Heart right ventricle (tissue), 16 donors: ENCODE measurements around the gene SYTL4. TPM values are rescaled to one million over a fixed set of nuclear protein-coding genes. Genes with fewer than 3 reads are reported as not detected.

Experiments used
- ATAC-seq, 8 donors: fragments of 200-7000 bp; cut with Tn5 transposase; one replicate each; pipeline ENCODE4 v1.9.1; 2020; ENCODE audit warnings: mild to moderate bottlenecking in 8 of 8, moderate library complexity in 8 of 8, moderate number of reproducible peaks in 1 of 8
- DNase-seq, 2 donors: peaks; one replicate each; pipeline ENCODE4 v3.0.0-alpha.2; 2020
- H3K27ac ChIP-seq, 10 donors: fragments of 200-600 bp; sonication (generic) in 2 of 10; one replicate each; pipeline versions ENCODE4 v1.5.0 to v1.8.0; 2020 to 2022; ENCODE audit warnings: mild to moderate bottlenecking in 3 of 10
- H3K27me3 ChIP-seq, 7 donors: fragments of 200-600 bp; one replicate each; pipeline ENCODE4 v1.8.0; 2021 to 2022; ENCODE audit warnings: mild to moderate bottlenecking in 2 of 7
- H3K36me3 ChIP-seq, 9 donors: fragments of 200-600 bp; sonication (generic) in 1 of 9; one replicate each; pipeline versions ENCODE4 v1.5.0 to v1.8.0; 2020 to 2022; ENCODE audit warnings: mild to moderate bottlenecking in 2 of 9
- H3K4me1 ChIP-seq, 9 donors: fragments of 200-600 bp; sonication (generic) in 1 of 9; one replicate each; pipeline versions ENCODE4 v1.5.0 to v1.8.0; 2020 to 2022; ENCODE audit warnings: mild to moderate bottlenecking in 4 of 9
- H3K4me3 ChIP-seq, 10 donors: fragments of 200-600 bp; sonication (generic) in 2 of 10; one replicate each; pipeline versions ENCODE4 v1.5.0 to v1.8.0; 2020 to 2022; ENCODE audit warnings: mild to moderate bottlenecking in 7 of 10, moderate library complexity in 2 of 10
- H3K9me3 ChIP-seq, 11 donors: fragments of 200-600 bp in 10 of 11; sonication (generic) in 2 of 11; one replicate each; pipeline versions ENCODE4 v1.5.0 to v1.8.0; 2013 to 2022; ENCODE audit warnings: mild to moderate bottlenecking in 2 of 11, control low read depth in 1 of 11, moderate library complexity in 1 of 11
- WGBS, 2 donors: extraction: QIAGEN DNeasy Blood & Tissue Kit; methylation state at CpG; one replicate each; pipeline ENCODE4 v1.1.7; 2013; ENCODE audit warnings: inconsistent platforms in 1 of 2; 5-methylcytosine and 5-hydroxymethylcytosine counted together
- intact Hi-C, 10 donors: fragments of 100-400 bp; cut with DNase I; formaldehyde crosslinking; loops; one replicate each; pipeline versions ENCODE4 v1.11.1 to v1.14.2; 2022
- polyA plus RNA-seq, 2 donors: library from polyadenylated mRNA; stranded (reverse); fragments of 200-250 nt; gene quantifications; one replicate each; pipeline ENCODE4 v1.2.3, GENCODE V29; 2013
- total RNA-seq, 10 donors: library from RNA; stranded (reverse); fragmentation: NEBNext Ultra II Directional in 3 of 10; extraction: Animal tissue kit (Norgen Biotek cat#: 25700) in 3 of 10; gene quantifications; one replicate each; pipeline versions ENCODE4 v1.2.1 to v1.2.4, GENCODE V29; 2021 to 2023
- TF ChIP-seq, protein P1 (sequence below), 9 donors: fragments of 200-600 bp; sonication (generic) in 2 of 9; IDR thresholded peaks; one replicate each; pipeline versions ENCODE4 v1.5.0 to v1.8.0; 2021 to 2022; ENCODE audit warnings: antibody characterized with exemption in 9 of 9, mild to moderate bottlenecking in 5 of 9, moderate library complexity in 1 of 9
- donor health status: Arrhythmogenic right ventricular cardiomyopathy.
- donor health status: ischemic (EF 13 %, LVEDD 7.1; RV severe dilation, severe dysfunction).
- donor health status: healthy with polysubstance abuse.
- donor health status: DM: no; HTN: yes; CAD: no.
- donor health status: DM: no; HTN: no; CAD: no.
- donor health status: ischemic (EF 25% LVEDD 6.9; RV normal size, moderate dysfunction).
- donor health status: ischemic (EF 25% LVEDD 5.7; RV mildly dilated, moderate dysfunction).
- donor health status: healthy.
- donor health status: DM: yes; HTN: yes; CAD: no.
- donor health status: Ischemic cardiomyopathy.
- donor health status: ischemic (EF 35%, LVEDD 5.7; RV mildly dilated, moderate dysfunction).
- donor health status: nonischemic (EF 11% LVEDD 7.7; RV severe dilation, severe dysfunction).
- donor health status: DM: yes; HTN: yes; CAD: no.
- donor health status: PGD.
- donor health status: ischemic (EF 29% LVEDD 5.4; RV normal size, mild dysfunction).
- donor health status: nonischemic (EF 23%, LVEDD 6.1; RV moderate dilation, normal function).

The SYTL4 gene
- total and polyA plus RNA-seq, 12 donors, result 0.95 to 4.0 (median 2.2) TPM

- intact Hi-C loops, result no loop called here
- no peaks in the 10 kb centered on the region for H3K36me3 ChIP-seq
- peaks cover 0 to 33% (median 6%) of the 10 kb centered on the region in 9 donors for H3K4me1 ChIP-seq
- peaks cover 0 to 34% (median 0%) of the 10 kb centered on the region in 7 donors for H3K27me3 ChIP-seq
- H3K27ac ChIP-seq, result peak overlapping the region; percentile 69 to 91 (median 78)
- TF ChIP-seq, protein P1, sequence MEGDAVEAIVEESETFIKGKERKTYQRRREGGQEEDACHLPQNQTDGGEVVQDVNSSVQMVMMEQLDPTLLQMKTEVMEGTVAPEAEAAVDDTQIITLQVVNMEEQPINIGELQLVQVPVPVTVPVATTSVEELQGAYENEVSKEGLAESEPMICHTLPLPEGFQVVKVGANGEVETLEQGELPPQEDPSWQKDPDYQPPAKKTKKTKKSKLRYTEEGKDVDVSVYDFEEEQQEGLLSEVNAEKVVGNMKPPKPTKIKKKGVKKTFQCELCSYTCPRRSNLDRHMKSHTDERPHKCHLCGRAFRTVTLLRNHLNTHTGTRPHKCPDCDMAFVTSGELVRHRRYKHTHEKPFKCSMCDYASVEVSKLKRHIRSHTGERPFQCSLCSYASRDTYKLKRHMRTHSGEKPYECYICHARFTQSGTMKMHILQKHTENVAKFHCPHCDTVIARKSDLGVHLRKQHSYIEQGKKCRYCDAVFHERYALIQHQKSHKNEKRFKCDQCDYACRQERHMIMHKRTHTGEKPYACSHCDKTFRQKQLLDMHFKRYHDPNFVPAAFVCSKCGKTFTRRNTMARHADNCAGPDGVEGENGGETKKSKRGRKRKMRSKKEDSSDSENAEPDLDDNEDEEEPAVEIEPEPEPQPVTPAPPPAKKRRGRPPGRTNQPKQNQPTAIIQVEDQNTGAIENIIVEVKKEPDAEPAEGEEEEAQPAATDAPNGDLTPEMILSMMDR (IDR thresholded peaks at IDR 0.05), result no peak
- no peak overlapping the region for H3K4me3 ChIP-seq
- ATAC-seq, result peak; percentile 78 to 94 (median 84)
- no peaks in the 10 kb centered on the region for H3K9me3 ChIP-seq
- 29 to 42% methylated on average over 12 of the region's 12 CpGs for WGBS, 2 donors
- peak; percentile 38 to 48 for DNase-seq
These were observed 82.2 kb downstream of the SYTL4 start for GRCh38 chrX:100649550-100650356.

- intact Hi-C loops, result no loop called here
- peaks cover 0 to 43% (median 0%) of the 10 kb centered on the region in 7 donors for H3K27me3 ChIP-seq
- DNase-seq, result peak in 1 of 2 donors; percentile 21
- peak overlapping the region; percentile 22 to 91 (median 78) for H3K27ac ChIP-seq
- H3K36me3 ChIP-seq, result no peaks in the 10 kb centered on the region
- no peak overlapping the region for H3K4me3 ChIP-seq
- H3K9me3 ChIP-seq, result no peaks in the 10 kb centered on the region
- peak; percentile 39 to 71 (median 62) for ATAC-seq
- H3K4me1 ChIP-seq, result peaks cover 0 to 33% (median 6%) of the 10 kb centered on the region in 9 donors
- WGBS, 2 donors, result 64 to 68% methylated on average over 8 of the region's 8 CpGs
- TF ChIP-seq, protein P1 (IDR thresholded peaks at IDR 0.05), result no peak
These were observed 83.2 kb downstream of the SYTL4 start for GRCh38 chrX:100648458-100649417.

DNA sequence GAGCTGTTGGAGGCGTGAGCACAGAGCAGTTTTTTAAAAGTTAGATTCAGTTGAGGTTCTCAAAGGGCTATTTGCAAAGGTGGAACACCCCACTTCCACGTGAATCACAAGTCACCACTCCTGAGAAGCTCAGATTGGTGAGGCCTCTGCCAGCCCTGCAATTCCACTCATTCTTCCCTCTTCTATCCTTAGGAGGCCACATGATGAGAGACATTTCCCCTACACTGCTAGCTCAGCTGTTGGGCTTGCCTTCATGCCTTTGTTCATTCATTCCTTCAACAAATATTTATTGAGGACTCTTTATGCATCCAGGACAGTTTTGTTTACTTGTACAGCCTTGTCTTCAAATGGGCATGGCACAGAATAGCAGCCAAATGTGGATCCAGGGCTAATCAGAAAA lies 84.2 kb downstream of the SYTL4 start:
- no peak for ATAC-seq
- Histone ChIP-seq H3K4me1 (peaks cover 0 to 33% (median 6%) of the 10 kb centered on the region in 9 donors), H3K9me3 (no peaks in the 10 kb centered on the region), H3K4me3 (no peak overlapping the region), H3K36me3 (no peaks in the 10 kb centered on the region), H3K27ac (peak overlapping the region in 9 of 10 donors; percentile 40 to 88 (median 77)), H3K27me3 (peaks cover 0 to 51% (median 0%) of the 10 kb centered on the region in 7 donors)
- TF ChIP-seq, protein P1 (IDR thresholded peaks at IDR 0.05), result no peak
- intact Hi-C loops, result no loop called here
- 90 to 93% methylated on average over 2 of the region's 2 CpGs for WGBS, 2 donors
- DNase-seq, result no peak

DNA sequence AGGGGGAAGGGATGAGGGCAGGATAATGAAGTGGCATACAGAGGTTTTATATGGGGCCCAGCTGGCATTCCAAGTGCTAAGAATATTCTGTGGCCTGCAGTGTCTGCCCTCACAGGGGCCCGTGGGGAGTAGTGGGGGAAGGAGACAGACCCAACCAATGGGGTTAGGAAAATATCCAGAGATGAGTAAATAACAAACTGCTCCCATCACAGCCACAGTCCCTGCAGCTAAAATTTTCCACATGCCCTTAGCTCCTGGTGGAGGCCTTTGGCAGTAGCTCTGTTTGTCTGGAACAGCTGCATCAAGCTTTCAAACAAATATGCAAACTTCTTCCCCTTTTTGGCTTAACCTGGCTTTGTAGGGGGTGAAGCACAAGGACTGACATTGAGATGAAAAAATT lies 84.8 kb downstream of the SYTL4 start:
- peaks cover 0 to 56% (median 0%) of the 10 kb centered on the region in 7 donors for H3K27me3 ChIP-seq
- ATAC-seq (peak in 1 of 8 donors; percentile 7), DNase-seq (peak in 1 of 2 donors; percentile 4)
- intact Hi-C loops, result no loop called here
- no peaks in the 10 kb centered on the region for H3K36me3 ChIP-seq
- peaks cover 0 to 33% (median 6%) of the 10 kb centered on the region in 9 donors for H3K4me1 ChIP-seq
- 0 to 36% methylated on average over 1 of the region's 1 CpG for WGBS, 2 donors
- H3K27ac ChIP-seq, result peak overlapping the region in 6 of 10 donors; percentile 46 to 88 (median 80)
- no peak overlapping the region for H3K4me3 ChIP-seq
- TF ChIP-seq, protein P1 (IDR thresholded peaks at IDR 0.05), result no peak
- H3K9me3 ChIP-seq, result no peaks in the 10 kb centered on the region
